HG03108 (cell line): ENCODE measurements around the gene ZCCHC7.

Experiments
- ATAC-seq: cut with Tn5 transposase; IDR thresholded peaks from one replicate; pipeline ENCODE4 v1.9.1; 2021; ENCODE audit warnings: moderate library complexity; ENCODE audit not compliant: unreplicated experiment

ZCCHC7 gene

DNA sequence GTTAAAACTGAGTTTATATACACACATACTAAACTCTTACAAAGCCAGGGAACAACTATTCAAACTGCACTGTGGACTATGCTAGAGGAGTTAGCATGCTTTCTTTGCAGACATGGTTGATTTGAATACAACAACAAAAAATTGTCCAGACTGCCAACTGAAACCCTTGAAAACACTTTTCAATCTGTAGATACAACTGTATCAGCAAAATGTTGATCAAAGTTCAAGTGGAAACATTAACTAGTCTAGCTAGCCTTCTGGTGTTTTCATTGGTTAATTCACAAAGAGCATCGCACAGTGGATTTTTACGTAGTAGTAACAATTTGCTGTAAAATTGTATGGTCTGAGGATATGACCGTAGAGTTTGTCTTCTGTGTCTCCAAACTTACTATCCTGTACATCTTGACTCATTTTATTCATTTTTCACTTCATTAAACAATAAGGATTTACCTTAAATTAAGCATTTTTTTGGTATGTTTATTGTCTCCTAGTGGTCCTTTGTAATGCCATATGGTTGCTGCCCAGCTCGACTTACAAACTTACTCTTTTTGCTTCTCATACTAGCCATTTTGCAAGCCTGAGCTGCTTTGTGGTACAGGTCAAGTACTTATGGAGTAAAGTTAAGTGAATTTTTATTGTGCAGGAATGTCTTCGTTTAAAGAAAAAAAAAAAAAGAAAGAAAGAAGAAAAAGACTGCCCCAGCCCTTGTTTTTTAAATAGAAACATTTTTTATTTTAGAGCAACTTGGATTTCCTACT is 123.4 kb downstream of the ZCCHC7 start:
- ATAC-seq: no peak

DNA sequence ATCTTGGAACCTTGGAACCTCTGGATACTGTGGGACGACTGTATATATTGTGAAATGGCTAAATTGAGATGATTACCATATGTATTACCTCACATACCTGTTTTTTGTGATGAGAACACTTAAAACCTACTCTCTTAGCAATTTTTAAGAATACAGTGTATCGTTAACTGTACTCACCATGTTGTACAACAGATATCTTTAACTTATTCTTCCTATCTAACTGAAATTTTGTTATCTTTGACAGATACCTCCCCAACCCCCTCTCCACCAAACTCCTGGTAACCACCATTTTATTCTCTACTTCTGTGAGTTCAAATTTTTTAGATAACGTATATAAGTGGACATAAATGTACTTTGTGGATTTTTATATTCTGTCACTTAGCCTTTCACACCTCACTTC is 126.5 kb downstream of the ZCCHC7 start:
- no peak for ATAC-seq

DNA sequence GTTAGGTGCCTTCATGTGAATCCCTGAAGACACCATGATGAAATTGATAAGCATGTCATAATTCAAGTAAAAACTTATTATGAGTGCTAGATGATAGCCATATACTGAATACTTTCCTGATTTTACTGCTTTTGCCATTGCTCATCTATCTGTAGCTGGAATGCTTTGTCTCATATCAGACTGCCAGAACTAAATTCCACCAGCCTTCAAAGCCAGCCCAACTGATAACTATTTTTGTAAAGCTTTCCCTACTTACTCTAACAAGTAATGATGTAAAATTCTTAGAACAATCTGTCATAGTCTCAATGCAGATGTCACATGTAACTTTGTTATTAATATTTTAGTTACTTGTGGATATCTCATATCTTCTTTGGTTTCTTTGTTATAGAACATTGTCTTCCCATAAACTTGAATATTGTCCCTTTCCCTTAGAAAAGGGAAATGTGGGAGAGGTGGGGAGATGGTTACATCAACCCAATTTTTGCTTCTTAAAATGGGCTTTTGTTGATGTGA is 128.3 kb downstream of the ZCCHC7 start:
- no peak for ATAC-seq

DNA sequence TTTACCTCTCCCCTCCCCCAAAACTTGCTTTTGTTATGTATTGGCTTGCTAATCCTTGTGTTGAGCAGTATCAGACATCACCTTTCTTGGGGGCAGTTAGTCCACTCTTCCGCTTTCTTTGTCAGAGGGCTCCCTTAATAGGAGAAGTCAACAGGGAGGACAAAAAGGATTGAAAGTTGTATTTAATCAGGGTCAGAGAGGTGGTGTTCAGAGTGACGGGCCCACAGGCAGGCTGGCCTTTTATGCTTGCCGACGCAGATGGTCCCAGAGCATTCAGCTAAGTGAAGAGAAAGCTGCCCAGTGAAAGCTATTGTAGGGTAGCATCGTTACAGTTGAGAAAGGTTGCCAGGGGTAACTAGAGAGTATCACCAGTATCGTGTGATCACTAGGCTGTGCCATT is 131.1 kb downstream of the ZCCHC7 start:
- ATAC-seq: no peak

DNA sequence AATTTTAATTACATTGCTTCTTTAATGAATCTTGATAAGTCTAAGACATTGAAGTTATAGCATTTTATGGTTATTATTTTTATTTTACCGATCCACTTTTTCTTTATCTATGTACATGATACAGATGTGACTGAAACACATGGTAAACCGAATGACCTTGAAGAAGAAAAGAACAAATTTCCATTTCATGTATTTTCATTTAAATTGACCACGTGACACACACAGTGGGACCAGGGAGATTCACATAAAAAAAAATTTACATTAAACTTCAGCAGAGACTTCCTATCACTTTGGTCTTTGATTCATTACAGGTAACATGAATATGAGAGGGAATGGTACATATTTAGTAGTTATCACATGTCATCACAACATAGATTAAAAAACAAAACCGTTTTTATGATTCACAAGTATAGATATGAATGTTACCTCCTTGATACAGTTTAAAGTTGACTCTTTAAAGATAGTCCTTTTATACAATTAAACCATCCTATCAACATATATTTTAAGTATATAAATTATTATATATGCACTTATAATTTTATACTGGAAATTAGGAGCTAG is 133.1 kb downstream of the ZCCHC7 start:
- ATAC-seq: no peak

DNA sequence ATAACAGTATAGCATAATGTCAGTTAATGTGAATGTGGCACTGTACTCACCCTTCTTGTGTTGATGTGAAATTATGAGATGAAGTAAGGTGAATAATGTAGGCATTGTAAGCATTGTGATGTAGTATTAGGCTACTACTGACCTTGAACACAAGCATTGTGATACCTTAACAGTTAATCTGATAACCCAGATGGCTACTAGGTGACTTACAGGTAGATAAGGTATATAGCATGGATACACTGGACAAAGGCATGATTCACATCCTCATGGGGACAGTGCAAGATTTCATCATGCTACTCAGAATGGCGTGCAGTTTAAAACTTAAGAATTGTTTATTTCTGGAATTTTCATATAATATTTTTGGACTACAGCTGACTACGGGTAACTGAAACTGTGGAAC is 134.8 kb downstream of the ZCCHC7 start:
- ATAC-seq: no peak

DNA sequence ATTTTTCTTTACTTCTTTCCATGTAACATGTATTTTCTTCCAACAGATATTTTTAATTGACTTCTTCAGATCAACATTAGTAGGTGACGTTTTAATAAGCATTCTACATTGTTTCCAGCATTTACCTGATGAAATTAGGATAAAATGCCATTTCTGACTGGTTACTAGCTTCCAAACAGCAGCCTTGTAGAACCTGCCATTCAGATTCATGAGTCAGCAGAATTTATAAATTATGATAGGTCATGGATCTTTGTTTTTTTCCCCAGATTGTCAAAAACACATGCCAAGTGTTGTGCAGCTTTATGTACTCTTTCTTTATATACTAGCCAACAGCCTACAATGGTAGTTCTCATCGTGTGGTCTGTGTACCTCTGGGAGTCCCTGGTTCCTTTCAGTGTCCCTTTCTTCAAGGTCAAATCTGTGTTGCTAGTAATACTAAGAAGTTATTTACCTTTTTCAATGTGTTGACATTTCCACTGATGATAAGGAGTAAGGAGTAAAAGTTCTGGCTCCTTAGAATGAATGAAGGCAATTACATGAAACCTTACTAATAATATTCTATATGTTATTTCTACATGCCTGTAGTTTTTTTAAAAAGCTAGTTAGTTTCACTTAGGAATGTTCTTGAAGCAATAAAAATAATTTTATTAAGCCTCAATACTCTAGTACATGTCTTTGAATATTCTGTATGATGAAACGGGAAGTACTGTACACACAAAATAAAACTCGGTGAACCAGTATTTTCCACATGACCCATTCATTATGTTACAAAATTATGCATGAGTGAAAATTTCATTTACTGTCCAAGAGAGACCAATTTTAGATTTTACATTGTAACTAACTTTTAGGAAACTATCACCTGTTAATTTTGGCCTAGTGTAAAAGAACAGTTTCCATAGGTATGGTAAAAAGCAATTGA is 135.8 kb downstream of the ZCCHC7 start:
- ATAC-seq: no peak

DNA sequence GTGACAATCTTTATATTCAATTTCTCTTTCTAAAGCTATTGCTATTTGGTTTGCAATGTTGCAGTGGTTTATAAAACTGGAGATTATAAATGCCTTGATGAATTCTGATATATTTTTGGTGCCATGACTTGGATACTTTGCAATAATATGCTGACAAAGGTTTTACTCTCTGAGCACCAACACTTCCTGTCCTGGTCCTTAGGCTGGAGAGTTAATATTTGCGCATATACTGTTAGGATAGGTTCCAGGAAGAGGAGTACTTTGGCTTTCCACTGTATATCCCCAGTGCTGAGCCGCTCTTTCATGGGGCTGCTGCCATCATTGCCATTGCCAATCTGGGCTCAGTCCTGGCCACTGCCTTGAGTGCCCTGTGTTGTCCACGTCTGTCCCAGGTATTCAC is 139.6 kb downstream of the ZCCHC7 start:
- no peak for ATAC-seq

DNA sequence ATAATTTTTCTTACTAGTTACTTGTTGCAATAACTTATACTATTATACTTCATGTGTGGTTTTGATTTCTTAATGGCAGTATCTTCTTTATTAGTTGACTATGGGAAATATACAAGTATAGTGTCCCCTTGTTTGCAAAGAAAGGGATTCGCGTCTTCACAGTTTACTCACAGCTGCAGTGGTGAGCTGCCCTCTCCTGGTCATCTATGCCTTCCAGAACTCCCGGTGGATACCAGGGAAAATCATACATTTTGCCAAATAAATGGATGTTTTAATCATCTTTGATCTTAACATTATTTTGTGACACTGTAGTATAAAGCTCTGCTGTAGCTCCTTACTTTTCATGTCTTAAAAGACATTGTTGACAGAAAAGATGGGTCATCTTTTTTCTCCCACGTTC is 142.0 kb downstream of the ZCCHC7 start:
- no peak for ATAC-seq

DNA sequence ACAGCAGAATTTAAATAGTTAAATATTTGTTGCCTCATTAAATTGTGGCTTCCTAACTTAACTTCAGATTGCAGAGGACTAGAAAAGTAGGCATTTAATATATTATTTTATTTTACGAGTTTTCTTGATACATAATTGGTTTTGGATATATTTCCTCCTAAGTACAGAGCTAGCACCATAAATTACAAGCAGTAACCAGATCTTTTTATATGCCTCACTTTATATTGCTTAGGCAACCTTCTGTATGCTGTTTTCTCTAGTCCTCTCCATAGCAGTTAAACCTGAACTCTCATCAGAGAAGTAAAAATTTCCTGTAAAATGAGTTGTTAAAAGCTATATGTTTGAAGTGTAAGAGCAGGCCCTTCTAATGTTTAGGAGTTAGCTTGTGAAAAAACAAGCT is 144.2 kb downstream of the ZCCHC7 start:
- no peak for ATAC-seq

DNA sequence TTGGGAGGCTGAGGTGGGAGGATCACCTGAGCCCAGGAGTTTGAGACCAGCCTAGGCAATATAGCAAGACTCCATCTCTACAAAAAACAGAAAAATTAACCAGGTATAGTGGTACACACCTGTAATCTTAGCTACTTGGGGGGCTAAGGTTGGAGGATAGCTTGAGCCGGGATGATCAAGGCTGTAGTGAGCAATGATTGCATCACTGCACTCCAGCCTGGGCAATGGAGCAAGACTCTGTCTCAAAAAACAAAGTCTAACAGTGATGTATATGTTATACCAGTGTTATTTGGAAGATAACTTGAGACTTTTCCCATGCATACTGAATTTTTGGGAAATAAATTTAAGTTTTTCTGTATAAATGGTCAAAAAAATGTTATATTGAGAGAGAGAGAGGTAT is 146.3 kb downstream of the ZCCHC7 start:
- no peak for ATAC-seq

DNA sequence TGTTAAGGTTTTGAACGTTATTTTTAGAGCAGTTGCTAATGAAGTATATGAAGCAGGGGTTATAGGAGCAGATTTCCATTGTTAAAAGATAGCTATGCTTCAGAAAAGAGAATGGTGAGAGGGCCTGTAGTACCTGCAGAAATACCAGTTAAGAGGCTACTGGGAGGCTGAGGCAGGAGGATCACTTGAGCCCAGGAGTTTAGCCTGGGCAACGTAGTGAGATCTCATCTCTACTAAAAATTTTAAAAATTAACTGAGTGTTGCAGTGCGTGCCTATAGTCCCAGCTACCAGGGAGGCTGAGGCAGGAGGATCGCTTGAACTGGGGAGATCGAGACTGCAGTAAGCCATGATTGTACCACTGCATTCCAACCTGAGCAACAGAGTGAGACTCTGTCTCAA is 148.8 kb downstream of the ZCCHC7 start:
- no peak for ATAC-seq

DNA sequence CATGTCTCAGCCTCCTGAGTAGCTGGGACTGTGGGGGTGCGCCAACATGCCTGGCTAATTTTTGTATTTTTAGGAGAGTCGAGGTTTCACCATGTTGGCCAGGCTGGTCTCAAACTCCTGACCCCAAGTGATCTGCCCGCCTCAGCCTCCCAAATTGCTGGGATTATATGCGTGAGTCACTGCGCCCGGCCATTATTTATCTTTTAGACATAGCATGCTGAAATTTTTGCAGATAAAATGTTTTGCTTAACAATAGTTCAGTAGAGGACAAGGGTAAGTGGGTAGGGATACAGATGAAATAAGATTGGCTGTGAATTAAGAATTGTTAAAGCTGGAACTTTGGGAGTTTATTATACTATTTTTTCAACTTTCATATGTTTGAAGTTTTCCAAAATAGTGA is 151.3 kb downstream of the ZCCHC7 start:
- no peak for ATAC-seq

DNA sequence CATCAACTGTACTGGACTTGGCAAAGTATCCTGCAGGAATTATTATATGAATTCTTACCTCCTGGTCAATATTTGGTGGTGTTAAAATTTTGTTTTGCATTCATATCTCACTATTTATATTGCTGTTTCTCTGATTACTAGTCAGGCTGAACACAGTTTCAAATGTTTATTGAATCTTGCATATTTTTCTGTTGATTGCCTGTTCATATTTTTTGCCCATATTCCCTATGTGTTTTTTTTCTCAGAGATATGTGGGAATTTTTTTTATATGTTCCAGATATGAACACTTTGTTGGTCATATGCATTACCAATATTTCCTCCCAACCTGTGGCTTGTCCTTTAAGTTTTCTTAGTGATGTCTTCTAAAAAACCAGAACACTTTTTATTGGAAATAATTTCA is 153.2 kb downstream of the ZCCHC7 start:
- no peak for ATAC-seq

DNA sequence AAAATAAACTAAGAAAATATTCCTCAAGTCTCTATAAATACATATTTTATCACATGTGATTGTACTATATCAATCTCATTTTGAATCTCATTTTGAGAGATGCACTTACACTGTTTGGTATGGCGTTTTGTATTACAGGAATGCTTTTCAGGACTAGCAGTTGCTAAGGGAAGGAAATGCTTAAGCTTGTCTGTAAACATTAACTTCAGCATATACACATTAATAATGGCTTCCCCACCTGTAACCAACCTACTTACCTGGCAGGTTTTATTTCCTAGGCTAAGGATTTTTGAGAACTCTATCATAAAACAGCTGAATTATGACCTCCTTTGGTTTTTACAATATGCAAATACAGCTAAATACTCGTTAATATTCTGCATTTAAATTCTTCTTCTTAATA is 161.2 kb downstream of the ZCCHC7 start:
- no peak for ATAC-seq

DNA sequence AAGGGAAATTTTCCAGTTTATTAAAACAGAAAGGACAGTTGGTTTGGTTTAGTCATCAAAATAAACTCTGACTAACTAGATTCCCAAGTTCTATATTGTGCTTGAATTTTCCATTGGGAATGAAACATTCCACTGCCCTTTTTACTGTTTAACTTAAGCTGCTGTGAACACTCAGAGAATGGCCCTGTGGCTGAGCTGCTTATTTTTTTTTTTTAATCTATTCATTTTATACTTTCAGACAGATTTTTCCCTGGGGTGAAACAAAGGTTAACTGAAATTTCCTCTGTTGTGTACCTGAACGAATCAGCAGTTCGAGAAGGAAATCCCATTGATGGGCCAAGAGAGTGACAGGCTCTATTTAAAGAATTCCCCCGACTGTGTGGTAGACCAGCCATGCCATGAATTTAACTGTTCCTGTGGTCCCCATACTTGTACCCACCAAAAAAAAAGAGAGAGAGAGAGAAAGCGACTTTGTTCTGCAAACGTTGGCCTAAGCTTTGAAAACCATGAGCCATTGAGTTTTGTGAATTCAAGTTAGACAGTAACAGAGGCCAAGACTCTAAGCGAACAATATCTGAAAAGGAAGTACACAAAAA is 163.5 kb downstream of the ZCCHC7 start:
- no peak for ATAC-seq

DNA sequence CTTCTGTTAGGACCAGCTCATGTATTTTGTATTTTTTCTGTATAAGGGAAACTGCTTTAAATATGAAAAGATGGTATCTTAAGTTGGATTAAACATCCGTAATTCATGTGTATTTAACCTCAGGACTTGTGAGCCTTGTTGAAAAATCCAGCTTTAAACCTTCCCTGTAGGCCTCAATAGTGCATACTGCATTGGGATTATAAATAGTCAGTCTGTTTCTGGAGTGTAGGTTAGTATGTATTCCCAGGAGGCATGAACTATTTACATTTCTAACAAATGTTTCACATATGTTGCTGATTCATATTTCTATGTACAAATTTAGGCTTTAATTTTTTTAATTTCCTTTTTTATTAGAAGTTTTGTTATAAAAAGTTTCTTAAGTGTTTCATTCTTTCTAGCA is 164.3 kb downstream of the ZCCHC7 start:
- ATAC-seq: no peak

DNA sequence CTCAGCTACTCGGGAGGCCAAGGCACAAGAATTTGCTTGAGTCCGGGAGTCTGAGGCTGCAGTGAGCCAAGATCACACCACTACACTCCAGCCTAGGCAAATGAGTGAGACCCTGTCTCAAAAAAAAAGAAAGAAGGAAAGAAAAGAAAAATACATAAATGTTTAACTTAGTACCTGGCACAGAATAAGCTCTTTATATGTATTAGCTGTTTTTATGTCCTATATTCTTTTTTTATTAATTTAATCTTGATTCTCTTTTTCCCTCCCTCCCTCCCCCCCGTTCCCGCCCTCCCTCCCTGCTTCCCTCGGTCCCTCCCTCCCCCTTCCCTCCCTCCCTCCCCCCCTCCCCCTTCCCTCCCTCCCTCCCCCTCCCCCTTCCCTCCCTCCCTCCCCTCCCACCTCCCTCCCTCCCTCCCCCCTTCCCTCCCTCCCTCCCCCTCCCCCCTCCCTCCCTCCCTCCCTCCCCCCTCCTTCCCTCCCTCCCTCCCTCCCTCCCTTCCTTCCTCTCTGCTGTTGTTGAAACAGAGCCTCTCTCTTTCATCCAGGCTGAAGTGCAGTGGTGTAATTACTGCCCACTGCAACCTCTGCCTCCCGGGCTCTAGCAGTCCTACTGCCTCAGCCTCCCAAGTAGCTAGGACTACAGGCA is 166.3 kb downstream of the ZCCHC7 start:
- ATAC-seq: no peak

DNA sequence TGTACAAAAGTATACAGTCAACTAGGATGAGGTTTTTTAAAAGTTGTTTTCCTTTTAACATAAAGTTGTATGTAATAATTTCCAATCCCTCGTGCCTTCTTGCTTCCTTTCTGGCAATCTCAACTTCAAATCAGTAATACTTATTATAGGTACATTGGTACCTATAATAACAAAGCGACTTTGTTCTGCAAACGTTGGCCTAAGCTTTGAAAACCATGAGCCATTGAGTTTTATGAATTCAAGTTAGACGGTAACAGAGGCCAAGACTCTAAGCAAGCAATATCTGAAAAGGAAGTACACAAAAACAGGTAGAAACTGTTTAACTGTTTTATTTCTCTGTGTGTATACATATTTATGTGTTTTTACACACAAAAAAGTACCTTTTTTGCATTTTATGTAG is 166.9 kb downstream of the ZCCHC7 start:
- no peak for ATAC-seq

DNA sequence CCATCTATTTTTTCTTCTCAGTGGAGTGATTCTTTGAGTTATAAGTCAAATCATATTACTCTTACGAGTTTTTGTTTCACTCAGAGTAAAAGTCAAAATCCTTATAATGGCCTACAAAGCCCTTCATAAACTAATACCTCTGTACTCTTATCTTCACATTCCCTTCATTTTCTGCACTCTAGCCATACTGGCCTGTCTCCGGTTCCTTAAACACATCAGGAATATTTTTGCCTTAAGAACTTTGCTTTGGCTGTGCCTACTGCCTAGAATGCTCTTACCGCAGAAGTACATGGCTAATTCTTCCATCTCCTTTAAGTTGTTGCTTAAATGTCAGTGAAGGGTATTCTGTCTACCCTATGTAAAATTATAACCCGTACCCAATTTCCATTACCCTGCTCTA is 169.3 kb downstream of the ZCCHC7 start:
- no peak for ATAC-seq

DNA sequence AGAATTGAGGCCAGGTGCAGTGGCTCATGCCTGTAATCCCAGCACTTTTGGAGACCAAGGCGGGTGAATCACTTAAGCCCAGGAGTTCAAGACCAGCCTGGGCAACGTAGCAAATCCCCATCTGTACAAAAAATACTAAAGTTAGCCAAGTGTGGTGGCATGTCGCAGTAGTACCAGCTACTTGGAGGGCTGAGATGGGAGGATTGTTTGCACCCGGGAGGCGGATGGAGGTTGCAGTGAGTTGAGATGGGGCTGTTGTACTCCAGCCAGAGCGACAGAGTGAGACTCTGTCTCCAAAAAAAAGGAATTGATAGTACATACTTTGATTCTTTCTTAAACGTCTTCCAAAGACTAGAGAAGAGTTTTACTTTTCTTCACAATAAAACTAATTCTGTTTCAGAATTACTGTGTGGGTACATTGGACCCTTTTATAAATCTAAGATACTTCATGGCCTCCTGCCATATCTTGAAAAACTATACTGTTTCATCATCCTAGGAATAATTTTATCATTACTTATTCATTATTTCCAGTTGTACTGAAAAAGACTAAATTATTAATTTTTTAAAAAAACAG is 170.1 kb downstream of the ZCCHC7 start:
- ATAC-seq: no peak
